ENCODE measurements around the gene STX8.

- TF ChIP-seq CTCF (IDR thresholded peaks at IDR 0.05; ENCODE audit: low read depth, low read length, missing input control) (no peak), TAF1 (conservative IDR thresholded peaks at IDR 0.05) (no peak), REST (IDR thresholded peaks at IDR 0.05) (no peak), SP1 (IDR thresholded peaks at IDR 0.05) (no peak), FOXA1 (IDR thresholded peaks at IDR 0.05) (no peak), NR2F2 (IDR thresholded peaks at IDR 0.05) (no peak), RAD21 (IDR thresholded peaks at IDR 0.05) (no peak), GABPA (IDR thresholded peaks at IDR 0.05 in 1 of 2, conservative IDR thresholded peaks at IDR 0.05 in 1 of 2) (no peak), EGR1 (IDR thresholded peaks at IDR 0.05; ENCODE audit: low read depth in 2 of 2) (no peak), YY1 (IDR thresholded peaks at IDR 0.05) (no peak)
These were observed 253.3 kb downstream of the STX8 start for GRCh38 chr17:9322326-9322725.

Measured in liver (tissue), 3 donors.